ENCODE results near the gene AGO4. TPM values are rescaled to one million over a fixed set of nuclear protein-coding genes. Genes with fewer than 3 reads are reported as not detected.
"Not testable (repeated sequence)": the region's sequence is repeated elsewhere in the genome, so short reads cannot be mapped to it uniquely, and the experiment has no call there.

AGO4 gene
- total RNA-seq, 3 donors from 2014 or later, result 20.0 to 27.4 (median 22.4) TPM

- Histone ChIP-seq H3K4me1 (peaks cover 3 to 10% of the 10 kb centered on the region in 2 donors), H3K27ac (peak overlapping the region; percentile 89 to 94), H3K4me3 (peak overlapping the region; percentile 88 to 93 (median 92)), H3K27me3 (no peaks in the 10 kb centered on the region), H3K9me3 (no peaks in the 10 kb centered on the region), H3K36me3 (no peaks in the 10 kb centered on the region)
- TF ChIP-seq POLR2AphosphoS5 (IDR thresholded peaks at IDR 0.05) (no peak), POLR2A (IDR thresholded peaks at IDR 0.05) (no peak)
- TF ChIP-seq, protein P1, sequence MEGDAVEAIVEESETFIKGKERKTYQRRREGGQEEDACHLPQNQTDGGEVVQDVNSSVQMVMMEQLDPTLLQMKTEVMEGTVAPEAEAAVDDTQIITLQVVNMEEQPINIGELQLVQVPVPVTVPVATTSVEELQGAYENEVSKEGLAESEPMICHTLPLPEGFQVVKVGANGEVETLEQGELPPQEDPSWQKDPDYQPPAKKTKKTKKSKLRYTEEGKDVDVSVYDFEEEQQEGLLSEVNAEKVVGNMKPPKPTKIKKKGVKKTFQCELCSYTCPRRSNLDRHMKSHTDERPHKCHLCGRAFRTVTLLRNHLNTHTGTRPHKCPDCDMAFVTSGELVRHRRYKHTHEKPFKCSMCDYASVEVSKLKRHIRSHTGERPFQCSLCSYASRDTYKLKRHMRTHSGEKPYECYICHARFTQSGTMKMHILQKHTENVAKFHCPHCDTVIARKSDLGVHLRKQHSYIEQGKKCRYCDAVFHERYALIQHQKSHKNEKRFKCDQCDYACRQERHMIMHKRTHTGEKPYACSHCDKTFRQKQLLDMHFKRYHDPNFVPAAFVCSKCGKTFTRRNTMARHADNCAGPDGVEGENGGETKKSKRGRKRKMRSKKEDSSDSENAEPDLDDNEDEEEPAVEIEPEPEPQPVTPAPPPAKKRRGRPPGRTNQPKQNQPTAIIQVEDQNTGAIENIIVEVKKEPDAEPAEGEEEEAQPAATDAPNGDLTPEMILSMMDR (IDR thresholded peaks at IDR 0.05), result no peak
- intact Hi-C loops (cut with DNase I; ENCODE audit: low total_unique reads), result no loop called here
- DNase-seq (ENCODE audit: low spot score in 2 of 2), result no peak
Measured at GRCh38 chr1:35808450-35809113, 766 bp downstream of the AGO4 start.

DNA sequence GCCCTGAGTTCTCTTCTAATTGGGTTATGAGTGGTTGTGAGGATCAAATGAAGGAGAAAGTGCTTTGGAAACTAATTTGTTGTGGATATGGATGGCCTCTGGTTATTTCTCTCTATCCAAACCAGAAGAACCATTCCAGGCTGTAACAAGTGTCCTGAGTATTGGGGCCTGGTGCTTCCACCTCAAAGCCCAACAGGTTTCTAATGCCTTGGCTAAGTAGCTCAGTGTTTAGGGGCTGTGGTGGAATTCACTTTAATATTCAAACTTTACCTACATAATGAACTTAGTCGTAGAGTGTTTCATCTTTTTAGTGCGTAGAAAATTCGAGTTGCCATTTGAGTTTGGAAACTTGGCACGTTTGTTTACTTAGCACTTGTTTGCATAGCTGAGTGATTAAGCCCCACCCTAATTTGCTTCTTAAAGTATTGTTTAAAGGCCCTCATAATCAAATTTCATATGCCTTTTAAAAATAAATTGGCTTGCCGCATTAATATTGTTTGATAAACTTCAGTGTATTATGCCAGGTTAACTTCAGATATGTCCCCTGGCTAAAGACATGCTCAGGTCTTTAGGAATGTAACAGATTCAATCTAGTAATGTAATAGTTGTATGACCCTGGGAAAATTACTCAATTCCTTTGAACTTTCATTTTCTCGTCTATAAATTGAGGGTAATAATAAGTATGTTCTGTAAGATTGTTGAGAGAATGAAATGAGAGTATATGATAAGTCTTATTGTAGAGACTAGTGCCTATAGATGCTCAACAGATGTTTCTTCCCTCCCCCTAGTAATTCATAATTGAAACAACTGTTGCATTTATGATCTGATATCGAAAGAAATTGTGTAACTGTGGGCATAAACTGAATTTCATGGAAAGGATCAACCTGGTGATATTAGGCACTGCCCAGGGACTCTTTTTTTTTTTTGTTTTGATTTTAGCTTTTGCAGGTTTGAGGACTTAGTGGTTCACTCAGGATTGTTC is 1.6 kb downstream of the AGO4 start:
- peak overlapping the region; percentile 89 to 94 for H3K27ac ChIP-seq

DNA sequence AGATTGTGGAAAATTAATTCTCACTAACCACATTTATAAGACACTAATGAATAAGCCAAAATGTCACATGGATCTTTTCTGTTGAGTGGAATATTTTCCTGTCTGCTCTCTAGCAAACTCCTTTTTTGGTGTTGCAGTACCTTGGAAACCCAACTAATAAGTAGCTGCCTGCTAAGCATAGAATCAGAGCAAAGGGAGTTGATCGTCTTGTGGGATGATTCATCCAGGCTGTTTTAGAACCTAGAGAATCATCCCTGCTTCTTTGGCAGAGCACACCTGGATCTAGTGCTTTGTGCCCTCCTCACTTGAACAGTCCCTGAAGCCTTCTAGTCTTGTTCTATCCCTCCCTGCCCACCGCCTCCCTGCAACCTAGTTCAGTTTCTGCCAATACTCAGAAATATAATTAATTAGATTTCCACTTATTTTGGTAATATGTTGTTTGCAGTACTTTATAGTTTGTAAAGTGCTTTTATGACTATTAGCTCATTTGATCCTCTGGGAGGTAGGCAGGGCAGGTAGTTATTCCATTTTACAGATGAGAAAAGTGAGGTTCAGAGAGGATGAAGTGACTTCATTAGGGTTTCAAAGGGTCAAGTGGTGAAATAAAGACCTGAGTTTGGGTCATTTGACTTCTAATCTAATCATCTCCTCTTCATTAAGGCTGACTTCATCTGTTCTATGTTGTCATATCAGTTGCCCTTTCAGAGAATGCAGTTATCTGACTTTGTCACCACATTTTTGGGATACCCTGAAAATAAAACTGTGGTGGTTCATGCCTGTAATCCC is 2.5 kb downstream of the AGO4 start:
- TF ChIP-seq POLR2A (IDR thresholded peaks at IDR 0.05), result no peak
- TF ChIP-seq, protein P1 (IDR thresholded peaks at IDR 0.05), result no peak

More for the DNA sequence above, 1.6 kb downstream of the AGO4 start:
- TF ChIP-seq POLR2A (IDR thresholded peaks at IDR 0.05) (no peak), POLR2AphosphoS5 (IDR thresholded peaks at IDR 0.05) (no peak)
- TF ChIP-seq, protein P1 (IDR thresholded peaks at IDR 0.05), result no peak
- Histone ChIP-seq H3K9me3 (no peaks in the 10 kb centered on the region), H3K4me1 (peaks cover 3 to 10% of the 10 kb centered on the region in 2 donors), H3K36me3 (no peaks in the 10 kb centered on the region), H3K4me3 (peak overlapping the region; percentile 88 to 93 (median 92)), H3K27me3 (no peaks in the 10 kb centered on the region)
- intact Hi-C loops (cut with DNase I; ENCODE audit: low total_unique reads), result no loop called here
- DNase-seq (ENCODE audit: low spot score in 2 of 2), result no peak

DNA sequence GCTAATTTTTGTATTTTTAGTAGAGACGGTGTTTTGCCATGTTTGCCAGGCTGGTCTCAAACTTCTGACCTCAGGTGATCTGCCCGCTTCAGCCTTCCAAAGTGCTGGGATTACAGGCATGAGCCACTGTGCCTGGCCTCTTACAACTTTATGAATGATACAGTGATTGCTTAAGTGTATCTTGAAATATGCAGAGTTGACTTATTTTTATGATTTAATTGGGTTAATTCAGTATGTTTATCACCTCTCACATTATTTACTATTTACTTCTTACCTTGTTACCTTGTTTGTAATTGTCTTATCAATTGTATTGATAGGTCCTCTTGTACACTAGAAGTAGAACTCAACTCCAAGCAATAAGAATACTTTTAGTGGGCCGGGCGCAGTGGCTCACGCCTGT is 4.9 kb downstream of the AGO4 start:
- intact Hi-C loops (cut with DNase I; ENCODE audit: low total_unique reads); H3K36me3 ChIP-seq; H3K9me3 ChIP-seq; DNase-seq (ENCODE audit: low spot score in 2 of 2); H3K27me3 ChIP-seq; H3K27ac ChIP-seq; H3K4me3 ChIP-seq: not testable (repeated sequence)
- peaks cover 3 to 10% of the 10 kb centered on the region in 2 donors for H3K4me1 ChIP-seq

More for the DNA sequence above, 2.5 kb downstream of the AGO4 start:
- intact Hi-C loops (cut with DNase I; ENCODE audit: low total_unique reads), result no loop called here
- Histone ChIP-seq H3K9me3 (no peaks in the 10 kb centered on the region), H3K4me1 (peaks cover 3 to 10% of the 10 kb centered on the region in 2 donors), H3K4me3 (no peak overlapping the region), H3K27me3 (no peaks in the 10 kb centered on the region), H3K36me3 (no peaks in the 10 kb centered on the region), H3K27ac (no peak overlapping the region)
- DNase-seq (ENCODE audit: low spot score in 2 of 2), result no peak

GRCh38 chr1:35825255-35825654 is 17.4 kb downstream of the AGO4 start:
- no peaks in the 10 kb centered on the region for H3K27me3 ChIP-seq
- H3K9me3 ChIP-seq, result no peaks in the 10 kb centered on the region
- H3K4me3 ChIP-seq, result no peak overlapping the region
- no peak overlapping the region for H3K27ac ChIP-seq
- no peak for DNase-seq (ENCODE audit: low spot score in 2 of 2)
- intact Hi-C loops (cut with DNase I; ENCODE audit: low total_unique reads), result no loop called here
- TF ChIP-seq, protein P1 (IDR thresholded peaks at IDR 0.05), result no peak
- TF ChIP-seq POLR2A (IDR thresholded peaks at IDR 0.05) (no peak), POLR2AphosphoS5 (IDR thresholded peaks at IDR 0.05) (no peak)
- H3K36me3 ChIP-seq, result peaks cover 5% of the 10 kb centered on the region
- H3K4me1 ChIP-seq, result no peaks in the 10 kb centered on the region
